Left lung (tissue), 10 donors: ENCODE data around the gene JAKMIP1. TPM values are rescaled to one million over a fixed set of nuclear protein-coding genes. Genes with fewer than 3 reads are reported as not detected.

Experiments used
- ATAC-seq: fragments of 200-7000 bp; cut with Tn5 transposase; one replicate; pipeline ENCODE4 v1.9.1; 2020; ENCODE audit warnings: moderate library complexity
- DNase-seq, 4 donors: peaks; one replicate each; pipeline ENCODE4 v3.0.0-alpha.2; 2013 to 2020
- H3K27ac ChIP-seq, 2 donors: fragments of 200-600 bp; sonication (generic) in 1 of 2; one replicate each; pipeline versions ENCODE4 v1.5.0 to v1.8.0; 2020 to 2021
- H3K27me3 ChIP-seq, 2 donors: fragments of 200-600 bp; sonication (generic) in 1 of 2; one replicate each; pipeline versions ENCODE4 v1.5.0 to v1.8.0; 2020 to 2021
- H3K36me3 ChIP-seq, 2 donors: fragments of 200-600 bp; sonication (generic) in 1 of 2; one replicate each; pipeline versions ENCODE4 v1.5.0 to v1.8.0; 2020 to 2021
- H3K4me1 ChIP-seq, 2 donors: fragments of 200-600 bp; one replicate each; pipeline ENCODE4 v1.8.0; 2021
- H3K4me3 ChIP-seq, 2 donors: fragments of 200-600 bp; sonication (generic) in 1 of 2; one replicate each; pipeline versions ENCODE4 v1.5.0 to v1.8.0; 2020 to 2021; ENCODE audit warnings: mild to moderate bottlenecking in 1 of 2
- H3K9me3 ChIP-seq, 2 donors: fragments of 200-600 bp; sonication (generic) in 1 of 2; one replicate each; pipeline versions ENCODE4 v1.5.0 to v1.8.0; 2020 to 2021
- CTCF ChIP-seq, 2 donors: fragments of 200-600 bp; sonication (generic) in 1 of 2; IDR thresholded peaks; one replicate each; pipeline versions ENCODE4 v1.5.0 to v1.8.0; 2021; ENCODE audit warnings: antibody characterized with exemption in 2 of 2
- intact Hi-C, 2 donors: fragments of 100-400 bp; cut with DNase I; formaldehyde crosslinking; loops; one replicate each; pipeline versions ENCODE4 v1.11.2 to v1.14.2; 2022
- polyA plus RNA-seq, 6 donors: library from polyadenylated mRNA; unstranded; fragments of 120-200 nt; gene quantifications; one replicate each; pipeline ENCODE4 v1.2.1, GENCODE V29; 2013; ENCODE audit not compliant: insufficient read length in 6 of 6
- total RNA-seq, 2 donors: library from RNA; stranded (reverse); fragmentation: NEBNext Ultra II Directional; extraction: Animal tissue kit (Norgen Biotek cat#: 25700); gene quantifications; one replicate each; pipeline ENCODE4 v1.2.1, GENCODE V29; 2021
- donor health status: DM: no; HTN: yes; CAD: no.
- donor health status: DM: no; HTN: no; CAD: no.

Gene JAKMIP1
- total and polyA plus RNA-seq, 8 donors = 0.13 to 0.79 (median 0.21) TPM; not detected in 1

DNA sequence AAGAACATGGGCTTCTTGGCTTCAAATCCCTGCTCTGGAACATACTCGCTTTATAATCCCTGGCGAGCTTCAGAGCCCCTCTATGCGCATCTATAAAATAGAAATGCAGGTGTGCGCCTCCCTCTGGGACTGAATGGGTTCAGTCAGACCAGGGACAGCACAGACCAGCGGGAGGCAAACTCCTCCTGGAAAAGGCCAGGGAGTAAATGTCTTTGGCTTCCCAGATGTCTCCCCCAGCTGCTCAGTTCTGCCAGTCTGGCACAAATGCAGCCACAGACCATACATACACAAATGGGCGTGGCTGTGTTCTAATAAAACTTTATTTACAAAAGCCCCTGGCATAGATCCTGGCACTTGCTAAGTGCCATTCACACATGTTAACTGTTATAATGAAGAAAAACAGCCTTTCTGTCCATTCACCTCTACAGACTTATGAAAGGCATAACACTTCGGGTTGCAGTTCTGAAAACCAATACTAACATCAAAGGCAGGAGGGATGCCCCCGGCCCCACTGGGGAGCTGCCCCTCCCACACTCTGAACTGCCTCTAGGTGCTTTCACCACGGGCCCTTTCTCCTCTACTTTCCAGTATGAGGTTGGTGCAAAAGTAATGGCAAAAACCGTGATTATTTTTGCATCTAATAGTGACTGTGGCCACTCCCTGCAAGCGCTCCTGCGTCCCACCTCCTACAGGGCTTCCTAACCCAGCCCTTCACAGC is 4.6 kb downstream of the JAKMIP1 start:
- TF ChIP-seq CTCF (IDR thresholded peaks at IDR 0.05) = no peak
- Histone ChIP-seq H3K27ac (no peak overlapping the region), H3K4me1 (peaks cover 0 to 17% of the 10 kb centered on the region in 2 donors), H3K4me3 (no peak overlapping the region), H3K9me3 (no peaks in the 10 kb centered on the region), H3K36me3 (no peaks in the 10 kb centered on the region), H3K27me3 (peaks cover 24 to 96% of the 10 kb centered on the region in 2 donors)
- no peak for DNase-seq
- no peak for ATAC-seq
- intact Hi-C loops = no loop called here

GRCh38 chr4:6194458-6195195 is 5.7 kb downstream of the JAKMIP1 start:
- no peak for ATAC-seq
- no peak overlapping the region for H3K4me3 ChIP-seq
- no peak overlapping the region for H3K27ac ChIP-seq
- no peak for DNase-seq
- intact Hi-C loops = no loop called here
- TF ChIP-seq CTCF (IDR thresholded peaks at IDR 0.05) = no peak
- H3K9me3 ChIP-seq = no peaks in the 10 kb centered on the region
- peaks cover 0 to 7% of the 10 kb centered on the region in 2 donors for H3K4me1 ChIP-seq
- no peaks in the 10 kb centered on the region for H3K36me3 ChIP-seq
- H3K27me3 ChIP-seq = peaks cover 24 to 93% of the 10 kb centered on the region in 2 donors

DNA sequence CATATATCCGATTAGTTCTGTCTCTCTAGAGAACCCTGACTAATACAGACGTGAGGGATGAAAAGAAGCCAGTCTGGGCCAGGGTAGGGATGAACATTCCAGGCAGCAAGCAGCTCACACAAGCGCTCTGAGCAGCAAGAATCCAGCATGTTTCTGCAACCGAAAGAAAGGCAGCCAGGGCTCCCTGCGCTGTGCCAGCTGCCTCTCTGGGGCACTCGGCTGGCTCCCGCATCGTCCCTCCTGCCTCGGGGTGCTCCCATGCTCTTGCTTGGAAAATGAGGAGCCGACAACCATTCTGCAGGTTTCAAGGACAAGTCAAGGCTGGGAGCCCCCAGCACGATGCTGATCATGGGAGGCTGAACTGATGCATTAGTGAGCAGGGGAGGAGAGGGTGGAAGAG is 7.0 kb downstream of the JAKMIP1 start:
- Histone ChIP-seq H3K9me3 (no peaks in the 10 kb centered on the region), H3K36me3 (no peaks in the 10 kb centered on the region), H3K27me3 (peaks cover 12 to 84% of the 10 kb centered on the region in 2 donors), H3K27ac (no peak overlapping the region), H3K4me1 (no peaks in the 10 kb centered on the region), H3K4me3 (no peak overlapping the region)
- intact Hi-C loops = no loop called here
- no peak for TF ChIP-seq CTCF (IDR thresholded peaks at IDR 0.05)
- no peak for ATAC-seq
- DNase-seq = no peak

DNA sequence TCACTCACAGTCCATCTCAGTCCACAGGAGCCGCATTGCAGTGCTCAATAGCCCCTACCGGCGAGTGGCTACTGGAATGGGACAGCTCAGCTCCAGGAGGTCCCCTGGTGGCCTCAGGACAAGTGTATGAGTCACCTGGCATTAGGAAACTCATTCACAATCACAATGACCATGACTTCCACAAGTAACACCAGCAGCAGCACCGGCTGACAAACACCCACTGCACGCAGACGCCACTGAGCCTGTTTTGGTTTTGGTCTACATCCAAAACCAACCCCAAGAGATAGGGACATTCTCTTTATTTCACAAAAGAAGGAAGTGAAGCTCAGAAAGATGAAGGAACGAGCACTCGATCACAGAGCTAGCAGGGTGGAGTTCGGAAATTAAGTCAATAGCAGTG is 8.1 kb downstream of the JAKMIP1 start:
- intact Hi-C loops = no loop called here
- Histone ChIP-seq H3K4me1 (no peaks in the 10 kb centered on the region), H3K36me3 (no peaks in the 10 kb centered on the region), H3K4me3 (no peak overlapping the region), H3K27me3 (peaks cover 7 to 72% of the 10 kb centered on the region in 2 donors), H3K27ac (no peak overlapping the region), H3K9me3 (no peaks in the 10 kb centered on the region)
- DNase-seq (no peak), ATAC-seq (peak; percentile 17)
- TF ChIP-seq CTCF (IDR thresholded peaks at IDR 0.05) = no peak

DNA sequence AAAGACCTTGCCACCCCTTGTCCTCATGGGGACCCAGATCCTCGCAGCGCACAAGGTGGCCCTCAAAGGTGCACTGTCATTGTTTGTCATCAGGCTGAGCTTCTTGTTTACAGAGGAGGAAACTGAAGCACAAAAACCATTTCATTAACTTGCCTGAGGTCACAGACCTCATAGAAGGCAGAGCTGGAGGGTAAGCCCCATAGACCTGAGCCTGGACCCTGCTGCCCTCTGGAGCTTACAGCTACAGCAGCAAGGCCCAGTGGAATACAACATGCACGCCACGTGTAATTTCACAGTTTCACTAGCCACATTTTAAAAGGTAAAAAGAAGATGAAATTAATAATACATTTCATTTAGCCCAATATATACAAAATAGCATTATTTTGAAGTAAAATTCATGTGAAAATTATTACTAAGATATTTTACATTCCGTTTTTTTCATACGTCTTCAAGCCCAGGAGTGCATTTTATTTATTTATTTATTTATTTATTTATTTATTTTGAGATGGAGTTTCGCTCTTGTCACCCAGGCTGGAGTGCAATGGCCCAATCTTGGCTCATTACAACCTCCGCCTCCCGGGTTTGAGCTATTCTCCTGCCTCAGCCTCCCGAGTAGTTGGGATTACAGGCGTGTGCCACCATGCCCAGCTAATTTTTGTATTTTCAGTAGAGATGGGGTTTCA is 8.8 kb downstream of the JAKMIP1 start:
- ATAC-seq = no peak
- H3K36me3 ChIP-seq = no peaks in the 10 kb centered on the region
- H3K4me3 ChIP-seq = no peak overlapping the region
- no peaks in the 10 kb centered on the region for H3K4me1 ChIP-seq
- no peak overlapping the region for H3K27ac ChIP-seq
- TF ChIP-seq CTCF (IDR thresholded peaks at IDR 0.05) = no peak
- intact Hi-C loops = no loop called here
- peaks cover 0 to 3% of the 10 kb centered on the region in 2 donors for H3K9me3 ChIP-seq
- peaks cover 0 to 65% of the 10 kb centered on the region in 2 donors for H3K27me3 ChIP-seq
- no peak for DNase-seq
